Measurements from ENCODE around the gene VAMP5. TPM values are rescaled to one million over a fixed set of nuclear protein-coding genes. Genes with fewer than 3 reads are reported as not detected.

VAMP5 gene
- total RNA-seq, 1 donor from 2014 or later: 1.8 TPM

DNA sequence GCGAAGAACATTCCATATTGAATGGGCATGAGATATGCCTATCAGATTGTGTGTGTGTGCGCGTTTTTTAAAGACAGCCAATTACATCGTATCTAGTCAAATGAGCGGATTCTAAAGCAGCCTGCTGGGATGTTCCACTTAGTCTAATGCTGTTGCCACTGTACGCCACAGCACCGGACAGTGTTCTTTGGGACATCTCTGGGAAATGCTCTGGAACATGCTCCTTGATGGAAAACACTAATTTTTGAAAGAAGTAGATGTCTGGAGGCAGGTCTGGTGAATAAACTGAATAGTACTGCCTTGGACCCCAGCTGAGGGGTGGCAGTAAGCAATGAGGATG, 21.9 kb downstream of the VAMP5 start:
- DNase-seq (ENCODE audit: low spot score): no peak
- Mint-ChIP-seq H3K9me3 (ENCODE audit: low read depth) (no peaks in the 10 kb centered on the region), H3K27me3 (ENCODE audit: low read depth) (no peaks in the 10 kb centered on the region), H3K4me1 (ENCODE audit: low read depth) (peaks cover 75% of the 10 kb centered on the region), H3K4me3 (ENCODE audit: unreplicated experiment) (peak overlapping the region; percentile 11), H3K36me3 (ENCODE audit: low read depth) (peaks cover 5% of the 10 kb centered on the region), H3K27ac (ENCODE audit: unreplicated experiment) (peak overlapping the region; percentile 89)
- TF ChIP-seq, protein P1, sequence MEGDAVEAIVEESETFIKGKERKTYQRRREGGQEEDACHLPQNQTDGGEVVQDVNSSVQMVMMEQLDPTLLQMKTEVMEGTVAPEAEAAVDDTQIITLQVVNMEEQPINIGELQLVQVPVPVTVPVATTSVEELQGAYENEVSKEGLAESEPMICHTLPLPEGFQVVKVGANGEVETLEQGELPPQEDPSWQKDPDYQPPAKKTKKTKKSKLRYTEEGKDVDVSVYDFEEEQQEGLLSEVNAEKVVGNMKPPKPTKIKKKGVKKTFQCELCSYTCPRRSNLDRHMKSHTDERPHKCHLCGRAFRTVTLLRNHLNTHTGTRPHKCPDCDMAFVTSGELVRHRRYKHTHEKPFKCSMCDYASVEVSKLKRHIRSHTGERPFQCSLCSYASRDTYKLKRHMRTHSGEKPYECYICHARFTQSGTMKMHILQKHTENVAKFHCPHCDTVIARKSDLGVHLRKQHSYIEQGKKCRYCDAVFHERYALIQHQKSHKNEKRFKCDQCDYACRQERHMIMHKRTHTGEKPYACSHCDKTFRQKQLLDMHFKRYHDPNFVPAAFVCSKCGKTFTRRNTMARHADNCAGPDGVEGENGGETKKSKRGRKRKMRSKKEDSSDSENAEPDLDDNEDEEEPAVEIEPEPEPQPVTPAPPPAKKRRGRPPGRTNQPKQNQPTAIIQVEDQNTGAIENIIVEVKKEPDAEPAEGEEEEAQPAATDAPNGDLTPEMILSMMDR (IDR thresholded peaks at IDR 0.05): no peak

DNA sequence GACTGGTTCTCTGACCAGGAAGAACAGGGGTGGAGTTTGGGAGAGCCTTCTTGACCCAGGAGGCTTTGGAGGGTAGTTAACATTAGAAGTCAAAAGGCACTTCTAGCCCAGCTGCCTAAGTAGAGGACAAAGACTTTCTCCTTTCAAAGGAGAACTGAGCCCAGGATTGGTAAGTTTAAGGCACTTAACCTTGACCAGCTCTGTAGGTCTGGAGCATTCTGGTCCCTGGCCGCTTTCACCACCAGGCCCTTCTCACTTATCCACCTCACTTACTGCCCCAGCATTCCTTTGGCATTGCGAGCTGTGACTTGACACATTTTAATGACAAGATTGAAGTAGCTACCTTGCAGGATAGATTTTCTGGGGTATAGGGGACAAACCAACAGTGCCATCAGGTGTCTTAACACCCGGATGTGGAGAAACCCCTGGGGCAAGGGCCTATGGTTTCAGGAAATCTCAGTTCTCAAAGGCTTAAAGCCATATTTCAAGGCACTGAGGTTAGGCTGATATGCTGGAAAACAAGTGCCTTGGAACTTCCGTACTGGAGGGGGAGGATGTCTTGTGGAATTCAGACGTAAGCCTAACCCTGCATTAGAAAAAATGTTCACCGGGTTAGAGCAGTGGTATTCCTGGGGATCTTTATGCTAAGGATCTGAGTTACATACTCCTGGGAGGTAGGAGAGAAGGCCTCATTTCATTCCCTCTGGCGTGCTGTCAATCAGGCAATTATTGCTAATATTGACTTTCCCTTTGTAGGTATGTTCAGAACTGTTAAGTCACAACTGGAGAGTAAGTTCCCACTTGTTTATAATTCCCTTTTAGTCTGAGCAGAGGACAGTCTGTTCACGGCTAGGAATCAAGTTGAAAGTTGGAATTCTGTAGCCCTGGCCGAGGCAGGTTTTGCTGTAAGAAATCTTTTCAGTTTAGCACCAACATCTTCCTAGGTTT, 23.3 kb downstream of the VAMP5 start:
- TF ChIP-seq, protein P1 (IDR thresholded peaks at IDR 0.05): no peak
- H3K9me3 Mint-ChIP-seq (ENCODE audit: low read depth): no peaks in the 10 kb centered on the region
- H3K36me3 Mint-ChIP-seq (ENCODE audit: low read depth): peaks cover 5% of the 10 kb centered on the region
- H3K4me3 Mint-ChIP-seq (ENCODE audit: unreplicated experiment): no peak overlapping the region
- no peak for DNase-seq (ENCODE audit: low spot score)
- peak overlapping the region; percentile 74 for H3K27ac Mint-ChIP-seq (ENCODE audit: unreplicated experiment)
- no peaks in the 10 kb centered on the region for H3K27me3 Mint-ChIP-seq (ENCODE audit: low read depth)
- peaks cover 70% of the 10 kb centered on the region for H3K4me1 Mint-ChIP-seq (ENCODE audit: low read depth)

DNA sequence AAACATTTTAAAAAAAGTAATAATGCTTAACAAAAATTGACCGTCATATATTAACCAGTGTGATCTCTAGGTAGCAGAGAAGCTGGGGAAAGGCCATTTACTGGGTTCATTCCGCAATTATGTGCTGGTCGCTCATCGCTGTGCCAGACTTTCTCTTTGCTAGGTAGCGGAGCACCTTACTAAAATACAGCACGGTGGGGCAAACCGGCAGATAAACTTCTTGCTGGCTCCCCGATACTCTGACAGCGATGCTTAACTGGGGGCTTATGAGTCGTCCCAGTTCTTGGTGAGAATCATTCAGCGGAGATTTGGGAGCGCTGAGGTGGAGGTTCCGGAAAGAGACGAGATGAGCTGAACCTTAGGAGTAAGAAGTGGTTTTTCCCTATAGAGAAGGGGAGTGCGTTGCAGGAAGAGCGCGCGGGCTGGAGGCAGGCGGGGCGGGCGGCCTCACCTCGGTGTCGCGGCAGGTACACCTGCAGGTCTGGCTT, 27.0 kb downstream of the VAMP5 start:
- TF ChIP-seq, protein P1 (IDR thresholded peaks at IDR 0.05): no peak
- no peaks in the 10 kb centered on the region for H3K9me3 Mint-ChIP-seq (ENCODE audit: low read depth)
- no peak for DNase-seq (ENCODE audit: low spot score)

DNA sequence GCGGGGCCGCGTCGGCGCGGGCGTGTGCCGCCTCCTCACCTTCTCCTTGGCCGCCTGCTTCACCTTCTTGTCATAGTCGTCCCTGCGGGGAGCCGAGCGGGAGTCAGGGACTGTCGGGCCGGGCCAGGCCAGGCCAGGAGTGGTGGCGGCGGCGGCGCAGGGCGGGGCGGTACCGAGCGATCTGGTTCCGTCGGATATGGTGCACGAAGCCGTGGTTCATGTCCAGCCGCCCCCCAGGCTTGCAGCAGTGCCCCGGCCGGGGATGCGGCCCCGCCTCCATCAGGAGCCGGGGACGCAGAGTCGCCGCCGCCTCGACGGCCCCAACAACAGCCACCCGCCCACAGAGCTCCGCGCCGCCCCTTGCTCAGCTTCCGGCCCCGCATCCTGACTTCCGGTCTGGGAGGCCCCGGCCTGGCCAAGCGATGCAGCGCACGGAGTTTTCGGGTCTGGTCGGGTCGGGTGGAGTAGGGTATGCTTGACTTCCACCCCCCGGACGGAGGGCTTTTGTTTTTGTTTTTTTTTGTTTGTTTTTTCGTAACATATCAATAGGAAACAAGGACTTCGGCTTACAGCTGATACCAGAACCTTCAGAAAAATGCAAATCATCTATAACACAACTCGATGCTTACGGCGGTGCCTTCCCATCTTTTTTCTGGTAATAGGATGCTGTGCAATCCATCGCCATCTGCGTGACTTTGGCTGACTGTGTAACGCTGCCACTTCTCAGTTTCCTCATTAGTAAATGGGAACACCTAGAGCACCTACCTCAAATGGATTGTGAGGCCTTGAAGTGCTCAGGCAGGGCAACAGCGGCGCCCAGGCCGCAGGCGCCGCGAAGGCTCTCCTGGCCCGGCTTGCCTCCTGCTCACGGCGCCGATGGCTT, 27.7 kb downstream of the VAMP5 start, which contains the start of gene C2orf68:
TSS of gene C2orf68 (minus strand) at position 362 of the 883 bp plus-strand sequence. CDS start at position 280, 82 bp downstream.
- peak within 1 kb of the TSS; percentile 82 for H3K4me3 Mint-ChIP-seq (ENCODE audit: unreplicated experiment)
- peaks cover 5% of the 10 kb centered on the region for H3K36me3 Mint-ChIP-seq (ENCODE audit: low read depth)
- H3K4me1 Mint-ChIP-seq (ENCODE audit: low read depth): peaks cover 35% of the 10 kb centered on the region
- DNase-seq (ENCODE audit: low spot score): peak; percentile 97
- TF ChIP-seq, protein P1 (IDR thresholded peaks at IDR 0.05): no peak
- H3K27me3 Mint-ChIP-seq (ENCODE audit: low read depth): no peaks in the 10 kb centered on the region
- peak within 1 kb of the TSS; percentile 92 for H3K27ac Mint-ChIP-seq (ENCODE audit: unreplicated experiment)
- H3K9me3 Mint-ChIP-seq (ENCODE audit: low read depth): no peaks in the 10 kb centered on the region

More for the DNA sequence above, 27.0 kb downstream of the VAMP5 start:
- H3K36me3 Mint-ChIP-seq (ENCODE audit: low read depth): peaks cover 5% of the 10 kb centered on the region
- peak overlapping the region; percentile 82 for H3K4me3 Mint-ChIP-seq (ENCODE audit: unreplicated experiment)
- H3K27ac Mint-ChIP-seq (ENCODE audit: unreplicated experiment): peak overlapping the region; percentile 76
- H3K27me3 Mint-ChIP-seq (ENCODE audit: low read depth): no peaks in the 10 kb centered on the region
- peaks cover 42% of the 10 kb centered on the region for H3K4me1 Mint-ChIP-seq (ENCODE audit: low read depth)

Data from chondrocyte (in vitro differentiated cells).